ENCODE data around the gene H19. TPM values are rescaled to one million over a fixed set of nuclear protein-coding genes. Genes with fewer than 3 reads are reported as not detected.

Gene H19
- total RNA-seq, 1 donor from 2014 or later, result 27,241 TPM

DNA sequence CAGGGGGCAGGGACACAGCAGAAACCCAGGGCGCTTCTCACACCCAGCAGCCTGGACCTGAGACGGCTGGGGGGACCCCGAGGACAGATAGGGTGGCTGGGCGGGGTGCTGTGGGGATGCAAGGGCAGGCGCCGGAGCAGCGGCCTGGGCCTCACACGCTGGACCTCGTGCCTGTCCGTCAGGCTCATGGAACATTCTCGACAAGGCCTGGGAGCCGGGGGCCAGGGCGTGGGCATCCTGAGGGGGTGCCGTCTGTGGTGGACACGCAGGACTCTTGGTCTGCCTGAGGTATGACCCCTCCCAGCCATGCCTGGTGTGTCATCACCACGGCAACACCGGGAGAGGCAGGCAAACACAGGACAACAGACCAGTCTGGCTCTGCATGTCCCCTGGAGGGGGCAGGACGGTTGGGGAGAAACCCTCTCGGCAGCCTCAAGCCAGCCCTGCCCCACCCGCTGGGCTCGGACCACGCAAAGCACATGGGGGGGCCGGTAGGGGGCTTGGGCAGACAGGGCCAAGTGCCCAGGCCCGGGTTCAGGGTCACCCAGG, 29.1 kb downstream of the H19 start:
- Histone ChIP-seq H3K27ac (ENCODE audit: low read depth, low read length) (no peak overlapping the region), H3K9ac (ENCODE audit: low read depth in 1 of 3, low read length in 3 of 3) (no peak overlapping the region), H3K27me3 (ENCODE audit: control insufficient read depth in 3 of 3, insufficient read depth in 3 of 3, low read length in 3 of 3) (no peaks in the 10 kb centered on the region), H3K36me3 (ENCODE audit: control insufficient read depth in 3 of 3, insufficient read depth in 3 of 3, low read length in 3 of 3) (no peaks in the 10 kb centered on the region), H3K4me3 (ENCODE audit: low read length in 3 of 3) (no peak overlapping the region), H3K4me1 (ENCODE audit: control insufficient read depth in 3 of 3, insufficient read depth in 3 of 3, low read length in 3 of 3) (no peaks in the 10 kb centered on the region), H3K9me3 (ENCODE audit: control insufficient read depth in 3 of 3, low read length in 3 of 3) (no peaks in the 10 kb centered on the region)

DNA sequence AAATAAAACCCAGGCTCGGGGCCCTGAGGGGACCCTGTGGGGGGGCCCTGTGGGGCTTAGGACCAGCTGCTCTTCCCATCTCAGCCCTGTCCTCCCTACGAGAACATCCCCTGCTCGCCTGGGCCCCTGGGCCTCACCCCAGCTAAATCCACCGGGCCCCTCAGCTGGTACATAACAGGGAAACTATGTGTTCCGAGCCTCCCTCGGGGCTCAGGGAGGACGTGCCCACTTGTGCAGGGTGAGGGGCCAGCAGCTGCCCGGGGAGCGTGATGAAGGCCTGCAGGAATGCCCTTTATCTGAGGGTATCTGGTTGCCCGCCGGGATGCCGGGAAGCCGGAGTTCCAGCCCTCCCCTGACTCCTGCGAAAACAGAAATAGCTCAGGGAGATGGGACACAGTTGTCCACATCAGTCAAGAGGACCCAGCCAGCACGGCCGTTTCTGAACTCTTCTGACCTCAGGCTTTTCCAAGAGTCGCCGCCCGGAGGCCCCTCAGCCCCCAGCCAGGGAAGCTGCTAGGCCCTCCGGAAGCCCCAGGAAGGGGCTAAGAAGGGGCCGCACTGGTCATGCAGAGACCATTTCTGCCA, 29.9 kb downstream of the H19 start:
- H3K36me3 ChIP-seq (ENCODE audit: control insufficient read depth in 3 of 3, insufficient read depth in 3 of 3, low read length in 3 of 3), result no peaks in the 10 kb centered on the region
- H3K27me3 ChIP-seq (ENCODE audit: control insufficient read depth in 3 of 3, insufficient read depth in 3 of 3, low read length in 3 of 3), result no peaks in the 10 kb centered on the region
- no peak overlapping the region for H3K9ac ChIP-seq (ENCODE audit: low read depth in 1 of 3, low read length in 3 of 3)
- no peak overlapping the region for H3K27ac ChIP-seq (ENCODE audit: low read depth, low read length)
- no peaks in the 10 kb centered on the region for H3K9me3 ChIP-seq (ENCODE audit: control insufficient read depth in 3 of 3, low read length in 3 of 3)
- no peak overlapping the region for H3K4me3 ChIP-seq (ENCODE audit: low read length in 3 of 3)
- no peaks in the 10 kb centered on the region for H3K4me1 ChIP-seq (ENCODE audit: control insufficient read depth in 3 of 3, insufficient read depth in 3 of 3, low read length in 3 of 3)

DNA sequence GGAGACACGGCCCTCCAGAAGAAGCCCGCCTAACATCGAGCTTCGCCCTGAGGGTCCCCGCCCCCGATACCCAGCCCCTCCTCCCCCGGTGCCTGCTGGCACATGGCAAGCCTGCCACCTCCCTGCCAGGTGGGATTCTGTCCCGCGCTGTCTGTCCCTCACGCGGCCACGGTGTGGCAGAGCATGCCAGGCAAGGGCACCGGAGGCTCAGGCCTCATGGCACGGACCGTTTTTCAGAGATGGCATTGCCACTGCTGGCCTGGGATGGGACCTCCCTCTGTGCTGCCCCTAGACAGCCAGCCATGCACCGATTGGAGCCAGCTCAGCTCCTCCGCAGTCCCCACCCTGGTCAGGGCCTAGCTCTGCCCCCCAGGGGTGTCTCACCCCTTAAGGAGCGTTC, 31.1 kb downstream of the H19 start:
- H3K9ac ChIP-seq (ENCODE audit: low read depth in 1 of 3, low read length in 3 of 3), result no peak overlapping the region
- H3K9me3 ChIP-seq (ENCODE audit: control insufficient read depth in 3 of 3, low read length in 3 of 3), result no peaks in the 10 kb centered on the region
- H3K27ac ChIP-seq (ENCODE audit: low read depth, low read length), result no peak overlapping the region
- H3K4me1 ChIP-seq (ENCODE audit: control insufficient read depth in 3 of 3, insufficient read depth in 3 of 3, low read length in 3 of 3), result no peaks in the 10 kb centered on the region
- H3K4me3 ChIP-seq (ENCODE audit: low read length in 3 of 3), result no peak overlapping the region
- no peaks in the 10 kb centered on the region for H3K36me3 ChIP-seq (ENCODE audit: control insufficient read depth in 3 of 3, insufficient read depth in 3 of 3, low read length in 3 of 3)
- no peaks in the 10 kb centered on the region for H3K27me3 ChIP-seq (ENCODE audit: control insufficient read depth in 3 of 3, insufficient read depth in 3 of 3, low read length in 3 of 3)

DNA sequence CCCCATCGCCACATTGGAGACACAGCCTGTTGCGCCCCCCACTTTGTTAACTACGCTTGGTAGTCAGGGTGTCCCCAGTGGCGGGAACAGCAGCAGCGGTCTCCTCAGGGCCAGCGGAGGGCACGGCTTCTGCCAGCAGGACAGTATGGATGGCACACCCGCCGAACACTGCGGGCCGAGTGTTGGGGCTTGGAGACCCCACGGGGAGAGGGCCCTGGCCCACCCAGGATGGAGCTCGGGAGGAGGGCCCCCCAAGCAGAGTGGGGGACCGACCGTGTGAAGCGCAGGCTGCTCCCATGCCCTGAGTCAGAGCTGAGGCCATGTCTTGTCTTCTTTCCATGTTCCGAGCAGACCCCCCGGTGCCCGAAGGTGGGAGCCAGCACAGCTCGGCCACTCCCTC, 32.7 kb downstream of the H19 start:
- H3K9me3 ChIP-seq (ENCODE audit: control insufficient read depth in 3 of 3, low read length in 3 of 3), result no peaks in the 10 kb centered on the region
- H3K4me3 ChIP-seq (ENCODE audit: low read length in 3 of 3), result no peak overlapping the region
- H3K27ac ChIP-seq (ENCODE audit: low read depth, low read length), result no peak overlapping the region
- no peak overlapping the region for H3K9ac ChIP-seq (ENCODE audit: low read depth in 1 of 3, low read length in 3 of 3)
- H3K4me1 ChIP-seq (ENCODE audit: control insufficient read depth in 3 of 3, insufficient read depth in 3 of 3, low read length in 3 of 3), result no peaks in the 10 kb centered on the region
- H3K27me3 ChIP-seq (ENCODE audit: control insufficient read depth in 3 of 3, insufficient read depth in 3 of 3, low read length in 3 of 3), result no peaks in the 10 kb centered on the region
- no peaks in the 10 kb centered on the region for H3K36me3 ChIP-seq (ENCODE audit: control insufficient read depth in 3 of 3, insufficient read depth in 3 of 3, low read length in 3 of 3)

DNA sequence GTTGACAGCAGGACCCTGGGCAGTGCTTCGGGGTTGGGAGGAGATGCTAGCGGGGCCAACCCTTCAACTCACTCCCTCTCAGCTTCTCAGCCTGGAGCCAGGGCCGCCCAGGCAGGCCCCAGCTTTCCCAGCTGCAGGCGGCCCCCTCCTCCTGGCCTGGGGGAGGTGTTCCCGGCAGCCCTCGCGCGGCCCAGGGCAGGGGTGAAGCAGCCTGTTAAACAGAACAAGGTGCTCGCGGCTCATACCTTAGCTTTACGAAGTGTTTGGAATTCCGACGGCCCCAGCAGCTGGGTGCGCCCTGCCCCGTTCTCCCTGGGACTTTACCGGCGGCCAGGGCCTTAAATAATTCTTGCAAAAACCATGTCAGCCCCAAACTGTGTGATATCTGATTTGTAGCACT, 33.3 kb downstream of the H19 start:
- H3K36me3 ChIP-seq (ENCODE audit: control insufficient read depth in 3 of 3, insufficient read depth in 3 of 3, low read length in 3 of 3), result no peaks in the 10 kb centered on the region
- no peak overlapping the region for H3K9ac ChIP-seq (ENCODE audit: low read depth in 1 of 3, low read length in 3 of 3)
- no peak overlapping the region for H3K27ac ChIP-seq (ENCODE audit: low read depth, low read length)
- no peaks in the 10 kb centered on the region for H3K9me3 ChIP-seq (ENCODE audit: control insufficient read depth in 3 of 3, low read length in 3 of 3)
- H3K27me3 ChIP-seq (ENCODE audit: control insufficient read depth in 3 of 3, insufficient read depth in 3 of 3, low read length in 3 of 3), result no peaks in the 10 kb centered on the region
- no peak overlapping the region for H3K4me3 ChIP-seq (ENCODE audit: low read length in 3 of 3)
- H3K4me1 ChIP-seq (ENCODE audit: control insufficient read depth in 3 of 3, insufficient read depth in 3 of 3, low read length in 3 of 3), result no peaks in the 10 kb centered on the region

DNA sequence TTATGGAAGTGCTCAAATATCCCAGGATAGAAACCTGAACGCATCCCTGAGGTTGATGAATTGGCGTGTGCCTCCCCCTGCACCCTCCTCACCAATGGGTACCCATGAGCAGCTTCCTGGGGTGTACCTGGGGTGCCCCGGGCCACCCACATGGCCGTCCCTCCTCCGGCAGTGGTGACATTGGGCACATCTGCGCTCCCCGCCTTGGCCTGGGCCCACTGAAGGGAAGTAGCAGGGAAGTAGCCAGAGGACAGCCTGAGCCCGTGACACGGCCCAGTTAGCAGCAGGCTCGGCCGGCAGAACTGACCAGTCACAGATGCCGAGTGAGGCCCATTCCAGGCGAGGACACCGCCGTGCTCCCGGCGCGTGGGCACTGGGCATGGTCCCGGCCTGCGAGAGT, 33.8 kb downstream of the H19 start:
- Histone ChIP-seq H3K27me3 (ENCODE audit: control insufficient read depth in 3 of 3, insufficient read depth in 3 of 3, low read length in 3 of 3) (no peaks in the 10 kb centered on the region), H3K27ac (ENCODE audit: low read depth, low read length) (no peak overlapping the region), H3K9me3 (ENCODE audit: control insufficient read depth in 3 of 3, low read length in 3 of 3) (no peaks in the 10 kb centered on the region), H3K9ac (ENCODE audit: low read depth in 1 of 3, low read length in 3 of 3) (no peak overlapping the region), H3K4me3 (ENCODE audit: low read length in 3 of 3) (no peak overlapping the region), H3K4me1 (ENCODE audit: control insufficient read depth in 3 of 3, insufficient read depth in 3 of 3, low read length in 3 of 3) (no peaks in the 10 kb centered on the region), H3K36me3 (ENCODE audit: control insufficient read depth in 3 of 3, insufficient read depth in 3 of 3, low read length in 3 of 3) (no peaks in the 10 kb centered on the region)

DNA sequence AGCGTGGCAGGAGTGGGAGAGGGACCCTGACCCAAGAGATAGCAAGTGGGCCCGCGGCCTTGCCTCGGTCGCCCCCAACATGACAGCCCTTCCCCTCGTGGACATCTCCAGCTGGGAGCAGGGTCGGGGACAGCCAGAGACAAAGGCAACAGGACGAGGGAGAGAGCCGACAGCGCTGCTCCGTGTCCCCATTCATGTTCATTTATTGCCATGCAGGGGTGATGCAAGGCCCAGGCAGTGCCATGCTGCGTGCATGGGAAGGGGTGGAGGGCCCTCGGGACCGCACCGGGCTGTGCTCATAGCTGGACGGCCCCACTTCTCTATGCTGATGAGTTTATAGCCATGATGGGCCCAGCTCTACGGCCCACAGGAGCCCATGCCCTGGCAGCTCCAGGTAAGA, 37.9 kb downstream of the H19 start:
- Histone ChIP-seq H3K4me3 (ENCODE audit: low read length in 3 of 3) (no peak overlapping the region), H3K36me3 (ENCODE audit: control insufficient read depth in 3 of 3, insufficient read depth in 3 of 3, low read length in 3 of 3) (no peaks in the 10 kb centered on the region), H3K4me1 (ENCODE audit: control insufficient read depth in 3 of 3, insufficient read depth in 3 of 3, low read length in 3 of 3) (no peaks in the 10 kb centered on the region), H3K27me3 (ENCODE audit: control insufficient read depth in 3 of 3, insufficient read depth in 3 of 3, low read length in 3 of 3) (no peaks in the 10 kb centered on the region), H3K9ac (ENCODE audit: low read depth in 1 of 3, low read length in 3 of 3) (no peak overlapping the region), H3K9me3 (ENCODE audit: control insufficient read depth in 3 of 3, low read length in 3 of 3) (no peaks in the 10 kb centered on the region), H3K27ac (ENCODE audit: low read depth, low read length) (no peak overlapping the region)

DNA sequence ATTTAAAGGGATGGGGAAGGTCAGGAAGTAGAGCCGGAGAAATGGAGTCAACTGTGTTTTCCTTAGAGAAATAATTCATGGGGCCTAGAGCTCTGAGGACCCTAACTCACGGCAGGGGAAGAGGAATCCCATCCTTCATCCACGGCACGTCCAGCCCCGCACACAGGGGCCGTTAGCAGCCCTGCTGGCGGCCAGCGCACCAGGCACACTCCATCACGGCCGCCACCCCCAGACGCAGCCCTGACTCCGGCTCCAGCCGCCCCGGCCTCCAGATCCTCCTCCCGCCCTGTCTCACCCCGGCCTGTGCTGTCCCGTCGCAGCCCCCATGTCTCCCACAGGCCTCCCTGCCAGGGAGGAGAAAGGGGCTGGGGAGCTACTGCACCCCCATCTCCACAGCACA, 39.3 kb downstream of the H19 start:
- Histone ChIP-seq H3K4me3 (ENCODE audit: low read length in 3 of 3) (no peak overlapping the region), H3K36me3 (ENCODE audit: control insufficient read depth in 3 of 3, insufficient read depth in 3 of 3, low read length in 3 of 3) (no peaks in the 10 kb centered on the region), H3K27me3 (ENCODE audit: control insufficient read depth in 3 of 3, insufficient read depth in 3 of 3, low read length in 3 of 3) (no peaks in the 10 kb centered on the region), H3K4me1 (ENCODE audit: control insufficient read depth in 3 of 3, insufficient read depth in 3 of 3, low read length in 3 of 3) (no peaks in the 10 kb centered on the region), H3K9ac (ENCODE audit: low read depth in 1 of 3, low read length in 3 of 3) (no peak overlapping the region), H3K27ac (ENCODE audit: low read depth, low read length) (no peak overlapping the region), H3K9me3 (ENCODE audit: control insufficient read depth in 3 of 3, low read length in 3 of 3) (no peaks in the 10 kb centered on the region)

DNA sequence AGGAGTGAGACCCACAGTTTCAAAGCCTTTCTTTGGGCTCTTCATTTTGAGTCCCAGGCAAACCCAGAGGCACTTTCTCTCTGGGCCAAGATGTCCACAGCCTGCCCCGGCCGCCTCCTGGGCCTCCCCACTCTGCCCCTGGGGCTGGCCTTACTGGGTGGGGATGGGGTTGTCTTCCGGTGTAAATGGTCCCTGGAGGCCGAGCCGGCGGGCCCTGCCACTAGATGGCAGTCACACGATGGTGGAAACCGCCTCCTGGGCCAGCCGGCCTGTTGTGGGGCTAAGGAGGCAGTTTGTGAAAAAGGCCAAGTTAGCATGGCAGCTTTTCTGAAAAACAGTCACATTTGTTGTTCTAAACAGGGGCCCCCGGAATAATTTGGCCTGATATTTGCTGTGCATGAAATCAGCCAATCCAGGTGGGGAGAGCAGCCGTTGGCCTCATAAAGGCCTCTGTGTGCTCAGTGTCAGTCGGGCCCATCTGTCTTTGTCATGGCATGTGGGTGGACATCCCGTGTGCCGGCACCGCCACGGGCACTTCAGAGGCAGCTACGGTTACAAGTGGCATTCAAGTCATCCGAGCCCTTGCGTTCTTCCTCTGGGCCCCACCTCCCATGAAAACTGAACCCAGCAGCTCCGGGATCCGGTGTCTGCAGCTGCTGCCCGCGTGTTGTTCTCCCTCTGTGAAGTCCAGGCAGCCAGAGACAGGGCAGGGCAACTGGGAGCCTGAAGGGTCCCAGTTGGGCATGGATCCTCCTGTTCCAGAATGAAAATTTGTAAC, 44.0 kb downstream of the H19 start:
- Histone ChIP-seq H3K36me3 (ENCODE audit: control insufficient read depth in 3 of 3, insufficient read depth in 3 of 3, low read length in 3 of 3) (no peaks in the 10 kb centered on the region), H3K4me3 (ENCODE audit: low read length in 3 of 3) (no peak overlapping the region), H3K27ac (ENCODE audit: low read depth, low read length) (no peak overlapping the region), H3K9me3 (ENCODE audit: control insufficient read depth in 3 of 3, low read length in 3 of 3) (no peaks in the 10 kb centered on the region), H3K9ac (ENCODE audit: low read depth in 1 of 3, low read length in 3 of 3) (no peak overlapping the region), H3K27me3 (ENCODE audit: control insufficient read depth in 3 of 3, insufficient read depth in 3 of 3, low read length in 3 of 3) (no peaks in the 10 kb centered on the region), H3K4me1 (ENCODE audit: control insufficient read depth in 3 of 3, insufficient read depth in 3 of 3, low read length in 3 of 3) (no peaks in the 10 kb centered on the region)

DNA sequence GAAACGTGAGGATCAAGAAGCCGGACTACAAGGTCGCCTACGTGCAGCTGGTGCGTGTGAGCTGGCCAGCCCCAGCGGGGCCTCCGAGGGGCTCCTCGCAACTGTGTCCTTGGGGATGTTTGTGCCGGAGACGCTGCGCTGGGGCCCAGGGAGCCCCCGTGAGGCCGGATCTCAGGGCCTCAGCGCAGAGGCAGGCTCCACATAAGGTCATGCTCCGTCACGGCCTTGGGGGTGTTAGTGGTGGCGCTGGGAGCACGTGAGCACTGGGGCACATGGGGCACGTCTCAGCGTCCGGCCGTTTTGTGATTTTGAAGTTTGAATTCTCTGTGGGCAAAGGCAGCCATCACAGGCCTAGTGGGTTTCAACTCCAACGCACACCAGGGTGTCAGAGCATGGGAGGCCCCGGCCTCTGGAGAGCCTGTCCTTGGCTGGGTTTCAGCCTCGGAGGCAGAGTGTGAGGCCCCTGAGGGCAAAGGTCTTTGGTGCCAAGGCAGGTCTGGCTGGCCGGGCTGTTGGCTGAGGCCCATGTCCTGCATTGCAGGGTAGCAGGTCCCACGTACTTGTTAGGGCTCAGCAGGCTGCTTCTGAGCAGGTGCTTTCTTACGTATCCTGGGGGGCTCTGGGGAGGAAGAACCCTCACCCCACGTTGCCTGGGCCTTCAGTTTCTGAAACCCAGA, 44.7 kb downstream of the H19 start:
- Histone ChIP-seq H3K36me3 (ENCODE audit: control insufficient read depth in 3 of 3, insufficient read depth in 3 of 3, low read length in 3 of 3) (no peaks in the 10 kb centered on the region), H3K9me3 (ENCODE audit: control insufficient read depth in 3 of 3, low read length in 3 of 3) (no peaks in the 10 kb centered on the region), H3K9ac (ENCODE audit: low read depth in 1 of 3, low read length in 3 of 3) (no peak overlapping the region), H3K4me3 (ENCODE audit: low read length in 3 of 3) (no peak overlapping the region), H3K27me3 (ENCODE audit: control insufficient read depth in 3 of 3, insufficient read depth in 3 of 3, low read length in 3 of 3) (no peaks in the 10 kb centered on the region), H3K4me1 (ENCODE audit: control insufficient read depth in 3 of 3, insufficient read depth in 3 of 3, low read length in 3 of 3) (no peaks in the 10 kb centered on the region), H3K27ac (ENCODE audit: low read depth, low read length) (no peak overlapping the region)

Measured in skeletal muscle tissue (tissue), 4 donors.